ENCODE results near the gene SRGAP2C.
"Not testable (repeated sequence)": the region's sequence is repeated elsewhere in the genome, so short reads cannot be mapped to it uniquely, and the experiment has no call there.

GRCh38 chr1:121205786-121206711 lies 21.3 kb downstream of the SRGAP2C start:
- not testable (repeated sequence) for TF ChIP-seq CTCF, POLR2A (IDR thresholded peaks at IDR 0.05)

All from right lobe of liver (tissue), 4 donors.